SK-N-SH (cell line): Measurements from ENCODE around the gene CCDC71. TPM values are rescaled to one million over a fixed set of nuclear protein-coding genes. Genes with fewer than 3 reads are reported as not detected.

Source experiments
- CTCF ChIA-PET: fragments of 300-600, 350-600 bp; formaldehyde crosslinking; extraction: SDS; loops from one replicate; lab custom pipeline; 2021; lab: Yijun Ruan, JAX
- POLR2A ChIA-PET: fragments of 350-600 bp; sonication (Branson Sonifier 250); formaldehyde crosslinking; extraction: SDS; loops from one replicate; lab custom pipeline; 2020; ENCODE audit warnings: antibody characterized with exemption, inconsistent platforms; lab: Yijun Ruan, JAX
- DNase-seq: peaks from one replicate; pipeline ENCODE4 v3.0.0; 2012
- H2AFZ ChIP-seq: fragments of 200-600 bp; sonication (generic); 2 replicates; pipeline ENCODE4 v1.8.1; 2016; ENCODE audit warnings: antibody characterized with exemption, mild to moderate bottlenecking, low read depth
- H3F3A ChIP-seq: fragments of 200-600 bp; sonication (generic); replicated peaks from 2 replicates; pipeline ENCODE3; 2016; ENCODE audit warnings: antibody characterized with exemption, mild to moderate bottlenecking; ENCODE audit not compliant: insufficient read depth
- H3K27ac ChIP-seq, 2 experiments: fragments of 200-500 bp in 1 of 2; fragments of 200-600 bp in 1 of 2; sonication (Bioruptor generic) in 1 of 2; sonication (generic), shearing (Covaris generic) in 1 of 2; 2 replicates each; pipeline versions ENCODE4 v1.5.1 to v1.6.1; 2014 to 2016; ENCODE audit warnings: low read depth in 2 of 2, inconsistent platforms in 1 of 2, low read length in 1 of 2, mild to moderate bottlenecking in 1 of 2, mixed read lengths in 1 of 2
- H3K27me3 ChIP-seq: fragments of 200-600 bp; sonication (generic), shearing (Covaris generic); 2 replicates; pipeline ENCODE4 v1.6.1; 2016; ENCODE audit warnings: mixed run types; ENCODE audit not compliant: insufficient read depth
- H3K36me3 ChIP-seq, 2 experiments: fragments of 200-500 bp in 1 of 2; fragments of 200-600 bp in 1 of 2; sonication (Bioruptor generic) in 1 of 2; sonication (generic) in 1 of 2; replicated peaks in 1 of 2; 2 replicates each; pipeline versions ENCODE3 to v1.5.1; 2014 to 2016; ENCODE audit warnings: low read length in 1 of 2, mild to moderate bottlenecking in 1 of 2; ENCODE audit not compliant: insufficient read depth in 2 of 2, control insufficient read depth in 1 of 2
- H3K4me1 ChIP-seq, 2 experiments: fragments of 200-500 bp in 1 of 2; fragments of 200-600 bp in 1 of 2; sonication (Bioruptor generic) in 1 of 2; sonication (generic), shearing (Covaris generic) in 1 of 2; 2 replicates each; pipeline versions ENCODE4 v1.5.1 to v1.6.1; 2014 to 2016; ENCODE audit warnings: low read depth in 1 of 2, low read length in 1 of 2, mixed run types in 1 of 2; ENCODE audit not compliant: insufficient read depth in 2 of 2, control insufficient read depth in 1 of 2
- H3K4me2 ChIP-seq: fragments of 200-600 bp; sonication (generic), shearing (Covaris generic); 2 replicates; pipeline ENCODE4 v1.6.1; 2017; ENCODE audit warnings: mixed run types
- H3K4me3 ChIP-seq, 2 experiments: fragments of 200-500 bp in 1 of 2; fragments of 200-600 bp in 1 of 2; sonication (Bioruptor generic) in 1 of 2; sonication (generic), shearing (Covaris generic) in 1 of 2; 2 replicates each; pipeline versions ENCODE4 v1.5.1 to v1.8.1; 2014 to 2016; ENCODE audit warnings: low read depth in 2 of 2, inconsistent platforms in 1 of 2, low read length in 1 of 2, mild to moderate bottlenecking in 1 of 2, mixed read lengths in 1 of 2, moderate library complexity in 1 of 2
- H3K79me2 ChIP-seq: fragments of 200-600 bp; sonication (generic); 2 replicates; pipeline ENCODE4 v1.8.1; 2017; ENCODE audit warnings: mild to moderate bottlenecking; ENCODE audit not compliant: insufficient read depth
- H3K9ac ChIP-seq: fragments of 200-600 bp; sonication (generic); 2 replicates; pipeline ENCODE4 v1.6.1; 2017; ENCODE audit warnings: mixed run types
- H3K9me2 ChIP-seq: fragments of 200-600 bp; sonication (generic); 2 replicates; pipeline ENCODE4 v1.6.1; 2017; ENCODE audit warnings: mixed run types
- H3K9me3 ChIP-seq: fragments of 200-600 bp; sonication (generic); 2 replicates; pipeline ENCODE4 v1.6.1; 2017; ENCODE audit warnings: mixed run types, mild to moderate bottlenecking, moderate library complexity
- H4K20me1 ChIP-seq: fragments of 200-600 bp; sonication (generic); 2 replicates; pipeline ENCODE4 v1.6.1; 2017; ENCODE audit warnings: mild to moderate bottlenecking, mixed run types; ENCODE audit not compliant: insufficient read depth
- CHD2 ChIP-seq: fragments of 150-350 bp; IDR thresholded peaks from 2 replicates; pipeline ENCODE4 v1.6.1; 2018; ENCODE audit warnings: low read length; ENCODE audit not compliant: partially characterized antibody
- CTCF ChIP-seq: fragments of 200-600 bp; sonication (generic); IDR thresholded peaks from 2 replicates; pipeline ENCODE4 v1.6.1; 2017; ENCODE audit warnings: antibody characterized with exemption, mild to moderate bottlenecking, moderate library complexity
- EP300 ChIP-seq, 2 experiments: IDR thresholded peaks; 2 replicates each; pipeline versions ENCODE4 v1.4.0 to v1.6.1; 2012; ENCODE audit warnings: borderline replicate concordance in 1 of 2, low read depth in 1 of 2, low read length in 1 of 2
- FOSL2 ChIP-seq: IDR thresholded peaks from 2 replicates; pipeline ENCODE4 v1.4.0; 2012; ENCODE audit warnings: low read depth, mild to moderate bottlenecking, moderate library complexity, borderline replicate concordance
- FOXJ3 ChIP-seq: sonication (generic); formaldehyde crosslinking; IDR thresholded peaks from 2 replicates; pipeline ENCODE4 v1.5.1; 2020; ENCODE audit warnings: mild to moderate bottlenecking, missing genetic modification reagents
- GABPA ChIP-seq: IDR thresholded peaks from 2 replicates; pipeline ENCODE4 v1.4.0; 2012; ENCODE audit warnings: low read depth, mild to moderate bottlenecking
- GATA2 ChIP-seq: sonication (generic); formaldehyde crosslinking; IDR thresholded peaks from 2 replicates; pipeline ENCODE4 v1.5.0; 2020; ENCODE audit warnings: mild to moderate bottlenecking, missing genetic modification reagents
- IRF3 ChIP-seq: fragments of 150-350 bp; IDR thresholded peaks from 2 replicates; pipeline ENCODE4 v1.6.1; 2016; ENCODE audit warnings: mild to moderate bottlenecking, low read depth, low read length
- NRF1 ChIP-seq: IDR thresholded peaks from 2 replicates; pipeline ENCODE4 v1.6.1; 2012; ENCODE audit warnings: low read depth, mild to moderate bottlenecking, low read length
- PBX3 ChIP-seq: IDR thresholded peaks from 2 replicates; pipeline ENCODE4; 2012
- POLR2AphosphoS5 ChIP-seq: IDR thresholded peaks from 2 replicates; pipeline ENCODE4 v1.6.1; 2012; ENCODE audit warnings: low read depth, low read length
- RAD21 ChIP-seq: IDR thresholded peaks from 2 replicates; pipeline ENCODE4 v1.6.1; 2012; ENCODE audit warnings: mild to moderate bottlenecking, low read length
- RCOR1 ChIP-seq: fragments of 150-350 bp; IDR thresholded peaks from 2 replicates; pipeline ENCODE4 v1.6.1; 2017; ENCODE audit warnings: antibody characterized with exemption, low read length
- RFX5 ChIP-seq: IDR thresholded peaks from 2 replicates; pipeline ENCODE4 v1.6.1; 2012; ENCODE audit warnings: mild to moderate bottlenecking, improper control_type of control experiment, low read length
- RXRA ChIP-seq: IDR thresholded peaks from 2 replicates; pipeline ENCODE4 v1.4.0; 2012; ENCODE audit warnings: low read depth, mild to moderate bottlenecking, borderline replicate concordance
- SIN3A ChIP-seq: IDR thresholded peaks from 2 replicates; pipeline ENCODE4 v1.6.1; 2012; ENCODE audit warnings: low read depth, mild to moderate bottlenecking, low read length, moderate library complexity, borderline replicate concordance
- TAF1 ChIP-seq: IDR thresholded peaks from 2 replicates; pipeline ENCODE4 v1.6.1; 2012; ENCODE audit warnings: low read depth, mild to moderate bottlenecking, low read length, moderate library complexity, borderline replicate concordance
- TCF12 ChIP-seq: IDR thresholded peaks from 2 replicates; pipeline ENCODE4 v1.4.0; 2012
- USF1 ChIP-seq: IDR thresholded peaks from 2 replicates; pipeline ENCODE4 v1.4.0; 2012; ENCODE audit warnings: low read depth, borderline replicate concordance
- USF2 ChIP-seq: fragments of 150-350 bp; IDR thresholded peaks from 2 replicates; pipeline ENCODE4 v1.6.1; 2017; ENCODE audit warnings: antibody characterized with exemption, low read length, low read depth, borderline replicate concordance
- YY1 ChIP-seq: IDR thresholded peaks from 2 replicates; pipeline ENCODE4 v1.4.0; 2012; ENCODE audit warnings: low read depth, mild to moderate bottlenecking
- WGBS: methylation state at CpG from one replicate; pipeline ENCODE4 v1.1.6; 2017; ENCODE audit warnings: low lambda C conversion rate; 5-methylcytosine and 5-hydroxymethylcytosine counted together
- polyA plus RNA-seq, 3 experiments: library from polyadenylated mRNA; depleted of rRNA; stranded (reverse); fragments of >200 nt; gene quantifications; 2 replicates each; pipeline ENCODE4 v1.2.3, GENCODE V29; 2012

CCDC71 gene
- polyA plus RNA-seq, 1 of the 3 experiments (the other 2 are of a cell fraction) = 40.9 TPM

- Histone ChIP-seq H3K79me2 (no peaks in the 10 kb centered on the region), H3K4me1 (no peaks in the 10 kb centered on the region), H3K36me3 (no peaks in the 10 kb centered on the region), H3K9me2 (no peaks in the 10 kb centered on the region), H3K4me2 (no peak overlapping the region), H3K9me3 (no peaks in the 10 kb centered on the region), H3F3A (peaks cover 1% of the 10 kb centered on the region), H4K20me1 (no peaks in the 10 kb centered on the region), H3K27ac (no peak overlapping the region), H3K9ac (no peak overlapping the region), H3K27me3 (no peaks in the 10 kb centered on the region), H2AFZ (no peak overlapping the region), H3K4me3 (no peak overlapping the region)
- DNase-seq = no peak
- TF ChIP-seq TAF1 = no peak
- TF ChIP-seq POLR2AphosphoS5 = no peak
- no peak for TF ChIP-seq USF2
- TF ChIP-seq CTCF = no peak
- no peak for TF ChIP-seq RXRA
- no peak for TF ChIP-seq USF1
- CTCF ChIA-PET = interaction anchor here (0.7 kb wide), 1 partner anchor 17 kb away, joined by 3 read pairs; the partner anchor contains the start of gene KLHDC8B
- POLR2A ChIA-PET = interaction anchor here (0.8 kb wide), 1 partner anchor 11 kb away, joined by 3 read pairs; no protein-coding TSS in a partner anchor
- 67% methylated on average over 3 of the region's 3 CpGs for WGBS
Observed at GRCh38 chr3:49153349-49153912, 12.7 kb downstream of the CCDC71 start.

GRCh38 chr3:49151610-49152009 is 14.5 kb downstream of the CCDC71 start:
- Histone ChIP-seq H4K20me1 (no peaks in the 10 kb centered on the region), H3K9me3 (no peaks in the 10 kb centered on the region), H3K36me3 (no peaks in the 10 kb centered on the region), H3K27me3 (no peaks in the 10 kb centered on the region), H3F3A (no peaks in the 10 kb centered on the region), H3K9me2 (no peaks in the 10 kb centered on the region), H3K4me2 (no peak overlapping the region), H2AFZ (no peak overlapping the region), H3K4me3 (no peak overlapping the region), H3K79me2 (no peaks in the 10 kb centered on the region), H3K9ac (no peak overlapping the region), H3K4me1 (no peaks in the 10 kb centered on the region), H3K27ac (no peak overlapping the region)
- 71% methylated on average over 1 of the region's 2 CpGs for WGBS
- CTCF ChIA-PET = no interaction called here
- TF ChIP-seq EP300 (IDR thresholded peaks at IDR 0.05; ENCODE audit: borderline replicate concordance in 1 of 2, low read depth in 1 of 2, low read length in 1 of 2) (no peak), IRF3 (no peak), TAF1 (no peak), GABPA (no peak), NRF1 (no peak), GATA2 (no peak), FOXJ3 (no peak), YY1 (no peak), TCF12 (no peak), SIN3A (no peak), CHD2 (no peak), RXRA (no peak), RAD21 (no peak), PBX3 (no peak), RFX5 (no peak), RCOR1 (no peak), FOSL2 (no peak)
- DNase-seq = no peak
- POLR2A ChIA-PET = no interaction called here
